Measurements from ENCODE around the gene UNC45A. TPM values are rescaled to one million over a fixed set of nuclear protein-coding genes. Genes with fewer than 3 reads are reported as not detected.

The UNC45A gene
- total and polyA plus RNA-seq, 2 of the 8 experiments (the other 6 are each of a cell fraction or from before 2014, with no cell fraction given), result 74.1 to 84.2 TPM

- TF ChIP-seq MAX (IDR thresholded peaks at IDR 0.05), result peak; percentile 57; the same call in 1 of the 2 replicates
- no peak; a peak in 1 of 4 replicates for TF ChIP-seq RAD21 (IDR thresholded peaks at IDR 0.05 in 1 of 2, conservative IDR thresholded peaks at IDR 0.05 in 1 of 2; ENCODE audit: low read depth in 2 of 2, low read length in 2 of 2)
- no peak for TF ChIP-seq KDM4A (IDR thresholded peaks at IDR 0.05; ENCODE audit: low read depth, low read length, severe bottlenecking)
- TF ChIP-seq SP1 (IDR thresholded peaks at IDR 0.05; ENCODE audit: low read depth, low read length), result no peak
- peak; percentile 60 for TF ChIP-seq ASH2L (IDR thresholded peaks at IDR 0.05; ENCODE audit: low read length)
- TF ChIP-seq E2F6 (IDR thresholded peaks at IDR 0.05), result no peak; the same call in 1 of the 2 replicates
- TF ChIP-seq KDM1A (IDR thresholded peaks at IDR 0.05; ENCODE audit: borderline replicate concordance, low read length), result no peak
- no peak for TF ChIP-seq BRCA1 (IDR thresholded peaks at IDR 0.05; ENCODE audit: low read depth, low read length)
- TF ChIP-seq TBP (IDR thresholded peaks at IDR 0.05; ENCODE audit: low read depth, low read length), result peak; percentile 14; the same call in 1 of the 2 replicates
- 0 out of 2 replicates have a peak, but pooled peaks have one; percentile 34 for TF ChIP-seq PHF8 (conservative IDR thresholded peaks at IDR 0.05; ENCODE audit: low read depth, low read length)
Measured at GRCh38 chr15:90902040-90902839, 32.8 kb upstream of the UNC45A start (continued).
